Epidermal melanocyte (primary cell): ENCODE measurements around the gene TFAP2E.

Source experiments
- DNase-seq: peaks from one replicate; pipeline ENCODE4 v3.0.0; 2011; ENCODE audit warnings: low spot score; ENCODE audit not compliant: insufficient read length

Gene TFAP2E

DNA sequence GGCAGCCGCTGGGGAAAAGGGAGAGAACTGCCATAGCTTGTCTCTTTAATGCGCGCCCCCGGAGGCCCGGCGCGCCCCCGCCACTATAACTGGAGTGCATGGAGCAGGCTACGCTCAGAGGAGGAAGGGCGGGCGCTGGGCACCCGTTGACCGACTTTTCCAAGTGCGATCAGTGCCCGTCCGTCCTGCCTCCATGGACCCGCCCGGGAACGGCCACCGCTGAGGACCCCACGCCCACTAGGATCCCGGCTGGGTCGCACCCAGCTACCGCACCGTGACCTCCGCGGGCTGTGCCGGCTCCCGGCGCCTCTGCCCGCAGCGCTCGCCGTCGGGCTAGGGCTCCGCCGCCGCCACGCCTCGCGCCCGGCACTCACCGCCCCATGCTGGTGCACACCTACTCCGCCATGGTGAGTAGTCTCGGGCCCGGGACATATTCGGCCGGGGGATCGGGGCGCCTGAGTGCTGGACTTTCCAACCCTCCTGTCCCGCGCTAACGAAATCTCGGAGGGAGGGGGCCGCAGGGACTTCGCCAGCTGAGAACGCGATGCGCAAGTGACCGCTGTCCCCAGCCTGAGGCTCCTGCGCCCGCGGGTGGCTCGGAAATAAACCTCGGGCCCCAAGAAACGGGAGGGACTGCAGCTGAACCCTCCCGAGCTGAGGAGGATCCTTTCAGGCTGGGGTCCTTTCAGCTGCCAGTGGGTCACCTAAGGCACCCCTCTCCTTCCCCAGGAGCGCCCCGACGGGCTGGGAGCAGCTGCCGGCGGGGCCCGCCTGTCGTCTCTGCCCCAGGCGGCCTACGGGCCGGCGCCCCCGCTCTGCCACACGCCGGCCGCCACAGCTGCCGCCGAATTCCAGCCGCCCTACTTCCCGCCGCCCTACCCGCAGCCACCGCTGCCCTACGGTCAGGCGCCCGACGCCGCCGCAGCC, at the start of gene TFAP2E:
TFAP2E (plus strand) TSS at position 117 of the 927 bp plus-strand sequence; CDS start at position 381, 264 bp downstream.
- peak; percentile 90 for DNase-seq

DNA sequence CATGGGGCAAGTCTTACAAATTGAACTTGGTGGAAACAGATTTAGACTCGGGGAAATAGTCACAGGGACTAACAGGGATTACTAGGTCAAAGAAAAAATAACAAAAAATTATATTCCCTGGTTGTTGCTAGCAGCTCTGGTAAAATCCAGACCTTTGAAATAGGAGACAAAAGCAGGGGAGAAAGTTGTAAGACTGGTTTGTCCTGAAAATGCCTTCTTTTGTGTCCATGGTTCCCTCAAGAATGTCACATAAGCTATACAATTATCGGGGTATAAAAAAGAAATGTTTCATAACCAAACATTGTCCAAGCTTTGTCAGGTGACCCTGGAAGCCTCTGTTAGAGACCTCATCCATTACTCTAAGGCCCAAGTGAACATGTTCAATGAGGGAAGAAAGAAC, 49.0 kb upstream of the TFAP2E start:
- DNase-seq = no peak

DNA sequence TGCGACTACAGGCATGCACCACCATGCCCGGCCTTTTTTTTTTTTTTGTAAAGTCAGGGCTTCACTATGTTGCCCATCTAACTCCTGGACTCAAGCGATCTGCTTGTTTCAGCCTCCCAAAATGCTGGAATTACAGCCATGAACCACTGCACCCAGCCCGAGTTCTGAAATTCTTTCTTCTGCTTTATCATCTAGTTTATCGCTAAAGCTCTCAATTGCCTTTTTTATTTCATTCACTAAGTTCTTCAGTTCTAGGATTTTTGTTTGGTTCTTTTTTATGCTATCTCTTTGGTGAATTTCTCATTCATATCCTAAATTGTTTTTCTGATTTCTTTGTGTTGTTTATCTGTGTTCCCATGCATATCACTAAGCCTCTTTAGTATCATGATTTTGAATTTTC, 42.9 kb upstream of the TFAP2E start:
- DNase-seq = no peak

DNA sequence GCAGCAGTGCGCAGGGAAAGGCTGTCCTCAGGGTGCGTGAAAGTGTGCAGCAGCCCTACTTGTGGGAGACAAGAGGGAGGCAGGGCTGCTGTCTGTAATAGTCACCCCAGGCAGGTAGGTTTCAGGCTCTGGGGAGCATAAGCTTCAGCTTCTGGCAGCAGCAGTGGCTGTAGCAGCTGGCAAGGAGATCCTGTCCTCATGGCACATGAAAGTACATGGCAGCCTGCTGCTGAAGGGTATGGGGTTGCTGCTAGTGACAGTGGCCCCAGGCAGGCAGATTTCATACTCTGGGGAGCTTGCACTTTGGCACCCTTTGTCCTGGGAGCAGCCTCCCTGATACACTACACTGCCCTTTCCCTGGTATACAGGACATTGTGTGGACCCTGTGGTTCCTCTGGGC, 42.2 kb upstream of the TFAP2E start:
- DNase-seq = no peak

DNA sequence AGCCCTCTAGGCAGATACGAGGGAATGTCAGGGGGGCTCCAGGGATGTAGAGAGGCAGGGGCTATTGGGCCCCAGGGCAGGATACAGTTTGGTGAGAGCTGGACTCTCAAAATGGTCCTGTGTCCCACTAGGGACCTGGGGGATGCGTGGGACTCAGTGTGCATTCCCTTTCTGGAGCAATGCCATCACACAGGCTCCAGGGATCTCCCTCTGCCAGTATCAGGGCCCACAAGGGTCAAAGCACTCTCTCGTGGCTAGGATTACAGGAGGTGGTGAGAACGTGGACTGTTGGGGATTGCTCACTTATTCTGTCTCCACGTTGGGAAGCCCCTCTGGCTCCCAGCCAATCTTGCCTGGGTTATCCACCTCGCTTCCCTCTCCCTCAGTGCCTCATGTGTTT, 41.7 kb upstream of the TFAP2E start:
- no peak for DNase-seq

DNA sequence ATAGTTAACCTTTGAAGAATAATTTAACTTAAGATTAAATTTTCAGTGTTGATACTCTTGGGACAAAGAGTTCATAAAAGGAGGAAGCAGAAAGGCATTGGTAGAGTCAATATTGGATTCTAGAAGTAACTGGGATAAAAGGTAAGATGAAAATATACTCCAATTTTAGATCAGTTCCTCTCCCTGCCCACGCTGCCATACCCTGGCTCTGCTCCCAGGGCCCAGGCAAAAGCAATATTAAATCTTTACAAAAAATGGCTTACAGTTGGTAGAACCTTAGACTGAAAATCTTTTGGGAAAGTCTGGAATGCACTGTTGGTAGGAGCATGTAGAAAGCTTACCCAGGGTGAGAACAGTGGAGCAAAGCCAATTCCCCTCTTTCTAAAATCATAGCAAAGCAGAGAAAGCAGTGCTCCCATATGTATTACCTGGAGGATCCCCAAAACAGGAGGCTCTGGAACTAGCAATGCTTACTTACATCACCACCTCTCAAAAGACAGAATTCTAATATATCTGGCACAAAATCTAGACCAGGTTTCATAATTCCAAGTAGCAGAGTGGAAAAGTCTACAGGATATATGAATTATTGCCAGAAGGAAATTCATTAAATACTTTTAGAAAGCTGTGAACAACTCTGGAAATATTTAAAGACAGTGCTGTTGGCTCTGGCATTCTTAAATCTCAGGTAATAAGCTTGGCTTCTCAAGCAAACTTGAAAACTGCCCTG, 40.5 kb upstream of the TFAP2E start:
- DNase-seq = no peak

DNA sequence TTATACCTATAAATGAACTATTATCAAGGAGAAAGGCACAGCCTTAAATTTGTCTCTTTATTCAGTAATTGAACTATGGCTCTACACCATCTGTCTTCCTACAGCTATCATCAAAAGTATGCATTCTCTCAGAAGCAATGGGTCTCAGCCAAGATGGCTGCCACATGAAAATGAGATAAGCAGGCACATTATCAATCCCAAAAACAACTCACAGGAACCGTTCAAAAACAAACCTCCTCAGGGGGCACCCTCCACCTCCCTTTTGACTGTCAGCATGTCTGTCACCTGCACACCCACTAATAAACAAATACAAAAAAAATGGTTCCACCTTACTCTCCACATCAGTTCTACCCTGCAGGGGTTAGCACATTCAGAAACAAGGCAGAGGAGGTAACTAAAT, 39.5 kb upstream of the TFAP2E start:
- DNase-seq = no peak

DNA sequence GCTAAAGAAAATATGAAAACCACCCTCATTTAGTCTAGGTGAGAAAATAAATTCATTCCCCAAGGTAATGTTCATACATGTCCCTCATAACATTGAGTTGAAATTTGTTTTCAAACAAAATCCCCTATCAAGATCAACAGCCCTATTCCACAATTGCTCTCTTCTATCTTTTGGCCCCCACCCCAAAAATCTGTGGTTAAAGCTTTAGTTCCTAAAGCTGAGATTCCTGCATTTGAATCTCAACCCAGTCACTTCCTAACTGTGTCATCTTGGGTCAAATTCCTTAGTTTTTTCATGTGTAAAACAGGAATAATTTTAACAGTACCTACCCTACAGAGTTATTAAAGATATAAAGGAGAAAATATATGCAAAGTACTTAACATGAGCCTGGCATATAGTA, 37.9 kb upstream of the TFAP2E start:
- no peak for DNase-seq

DNA sequence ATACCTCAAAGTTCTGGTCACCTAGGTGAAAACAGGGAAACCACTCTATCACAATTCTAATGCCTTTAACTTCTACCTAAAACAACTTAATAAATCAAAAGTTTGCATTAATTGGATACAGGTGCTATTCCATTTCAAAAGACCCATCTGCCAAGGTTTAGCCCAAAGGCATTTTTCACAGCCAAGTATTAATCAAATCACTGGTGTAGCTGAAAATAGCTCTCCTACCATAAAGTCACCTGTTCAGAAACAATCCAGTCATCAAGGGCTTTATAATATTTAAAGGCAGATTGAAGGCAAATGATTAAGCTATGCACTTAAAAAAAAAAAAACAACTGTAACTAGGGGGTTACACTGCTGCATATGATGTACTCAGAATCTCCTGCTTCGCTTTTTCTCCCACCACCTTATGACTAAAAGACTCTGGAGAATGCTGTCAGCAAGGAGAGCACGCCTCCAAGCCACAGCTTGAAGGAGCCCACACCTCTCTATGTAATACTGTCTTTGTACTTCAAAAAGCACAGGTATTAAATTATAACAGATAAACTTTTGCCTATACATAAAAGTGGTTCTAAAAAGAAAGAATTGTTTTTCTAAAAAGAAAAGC, 36.5 kb upstream of the TFAP2E start:
- no peak for DNase-seq

DNA sequence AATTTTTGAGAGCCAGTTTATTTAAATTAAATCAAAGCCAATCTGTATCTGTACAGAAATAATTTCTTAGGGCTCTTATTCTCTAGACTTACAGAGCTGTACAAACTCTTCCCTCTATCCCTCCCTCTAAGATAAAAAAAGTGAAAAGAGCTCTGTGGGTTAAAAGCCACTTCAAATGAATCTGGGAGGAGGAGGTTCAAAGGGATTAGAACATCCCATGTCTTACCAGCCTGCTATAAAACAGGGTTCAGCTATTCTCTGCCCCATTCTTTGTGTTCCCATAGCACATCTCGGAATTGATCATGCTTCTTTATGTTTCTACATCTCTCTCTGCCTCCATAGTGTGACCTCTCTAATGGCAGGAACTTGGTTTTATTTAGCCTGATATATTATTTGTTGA, 35.3 kb upstream of the TFAP2E start:
- no peak for DNase-seq

DNA sequence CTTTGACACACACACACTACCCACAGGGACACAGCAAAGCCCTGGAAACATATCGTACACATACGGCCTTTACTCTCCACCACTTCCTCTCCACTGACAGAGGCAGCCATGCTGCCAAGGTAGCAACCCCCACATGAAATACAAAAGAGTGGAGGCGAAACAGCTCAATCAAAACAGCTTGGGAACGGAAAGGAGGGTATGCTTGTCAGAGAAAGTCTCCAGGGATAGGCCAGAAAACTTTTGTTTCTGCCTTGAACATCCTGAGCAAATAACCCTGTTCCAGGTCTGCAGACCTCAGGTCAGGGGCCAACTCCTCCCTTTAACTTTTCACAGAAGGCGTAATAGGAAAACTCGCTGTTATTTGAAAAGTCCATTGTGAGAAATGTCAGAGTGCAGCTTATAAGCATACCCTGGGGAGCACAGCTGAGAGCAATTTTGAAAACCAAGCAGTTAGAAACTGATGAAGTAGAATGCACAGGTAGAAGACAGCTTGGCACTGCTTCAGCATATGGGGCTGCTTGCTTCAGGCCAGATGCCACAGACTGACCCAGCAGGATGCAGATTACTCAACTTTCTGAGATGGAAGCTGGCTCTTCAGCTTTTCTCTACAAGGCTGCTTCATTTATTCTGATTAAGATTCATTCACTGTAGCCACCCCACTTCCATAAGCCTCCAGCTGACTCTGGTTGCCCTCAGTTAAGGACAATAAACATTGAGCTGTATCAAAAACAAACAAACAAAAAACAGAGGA, 33.9 kb upstream of the TFAP2E start:
- no peak for DNase-seq

DNA sequence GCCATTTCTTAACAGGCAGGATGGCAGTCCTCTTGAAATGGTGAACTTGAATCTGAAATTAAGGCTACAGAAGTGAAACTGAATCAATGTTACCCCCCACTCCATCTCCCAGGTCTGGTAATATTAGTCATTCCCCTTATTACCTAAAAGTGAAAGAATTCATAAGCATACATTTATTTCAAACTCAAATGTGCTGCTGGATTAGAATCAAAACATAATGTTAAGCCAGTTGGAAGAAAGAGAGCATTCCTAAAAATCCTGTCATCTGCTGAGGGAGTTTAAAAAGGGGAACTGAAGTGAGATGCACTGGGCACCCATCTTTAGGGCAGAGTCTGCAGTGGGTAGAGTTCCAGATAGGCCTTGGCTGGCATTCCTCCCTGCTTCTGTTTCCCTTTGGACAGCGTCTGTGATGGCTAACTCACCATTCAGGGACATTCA, 33.3 kb upstream of the TFAP2E start:
- DNase-seq = no peak

DNA sequence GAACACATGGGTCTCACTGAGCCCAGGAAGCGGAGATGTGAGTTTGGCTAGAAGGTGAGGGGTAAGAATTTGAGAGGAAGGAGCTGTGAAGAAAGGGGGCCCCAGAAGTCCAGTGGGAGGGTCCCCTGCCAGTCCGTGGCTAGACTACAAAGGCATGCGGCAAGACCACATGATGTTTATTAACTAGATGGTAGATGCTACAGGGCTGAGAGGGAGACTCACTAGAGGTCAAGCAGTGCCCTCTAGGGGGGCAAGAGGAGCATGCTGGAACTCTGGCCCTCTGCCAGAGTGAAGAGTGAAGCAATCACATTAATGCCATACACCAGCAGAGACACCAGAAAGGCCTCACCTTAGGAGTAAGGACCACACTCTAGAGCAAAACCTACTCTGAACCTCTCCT, 28.1 kb upstream of the TFAP2E start:
- DNase-seq = no peak

DNA sequence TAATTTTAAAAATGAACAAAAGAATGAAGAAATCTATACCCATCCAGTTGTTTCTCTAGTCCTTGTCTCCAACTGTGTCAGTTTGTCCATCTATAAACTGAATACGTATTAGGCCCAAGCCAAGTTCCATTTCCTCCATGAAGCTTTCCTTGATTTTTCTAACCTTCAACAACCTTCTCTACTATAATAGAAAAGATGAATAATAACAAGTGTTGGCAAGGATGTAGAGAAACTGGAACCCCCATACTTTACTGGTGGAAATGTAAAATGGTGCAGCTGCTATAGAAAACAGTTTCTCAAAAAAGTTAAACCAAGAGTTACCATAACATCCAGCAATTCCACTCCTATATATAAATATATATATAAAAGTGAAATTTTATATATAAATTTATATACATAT, 26.5 kb upstream of the TFAP2E start:
- no peak for DNase-seq

DNA sequence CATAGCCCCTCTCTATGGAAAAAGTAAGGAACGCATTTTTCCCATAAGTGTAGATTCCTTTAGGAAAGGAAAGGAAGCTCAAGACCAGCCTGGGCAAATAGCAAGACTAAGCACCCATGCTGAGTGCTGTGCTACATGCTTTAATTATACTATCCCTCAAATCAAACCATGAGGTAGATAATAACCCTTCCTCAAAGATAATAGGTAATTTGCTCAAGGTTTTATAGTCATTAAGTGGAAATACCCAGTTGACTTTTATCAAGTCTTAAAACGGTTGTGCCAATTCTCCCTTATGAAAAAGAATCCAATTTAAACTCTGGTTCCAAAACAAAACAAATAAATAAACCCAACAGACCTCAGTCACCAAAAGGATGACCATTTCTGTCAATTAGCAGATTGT, 19.3 kb upstream of the TFAP2E start:
- DNase-seq = no peak

DNA sequence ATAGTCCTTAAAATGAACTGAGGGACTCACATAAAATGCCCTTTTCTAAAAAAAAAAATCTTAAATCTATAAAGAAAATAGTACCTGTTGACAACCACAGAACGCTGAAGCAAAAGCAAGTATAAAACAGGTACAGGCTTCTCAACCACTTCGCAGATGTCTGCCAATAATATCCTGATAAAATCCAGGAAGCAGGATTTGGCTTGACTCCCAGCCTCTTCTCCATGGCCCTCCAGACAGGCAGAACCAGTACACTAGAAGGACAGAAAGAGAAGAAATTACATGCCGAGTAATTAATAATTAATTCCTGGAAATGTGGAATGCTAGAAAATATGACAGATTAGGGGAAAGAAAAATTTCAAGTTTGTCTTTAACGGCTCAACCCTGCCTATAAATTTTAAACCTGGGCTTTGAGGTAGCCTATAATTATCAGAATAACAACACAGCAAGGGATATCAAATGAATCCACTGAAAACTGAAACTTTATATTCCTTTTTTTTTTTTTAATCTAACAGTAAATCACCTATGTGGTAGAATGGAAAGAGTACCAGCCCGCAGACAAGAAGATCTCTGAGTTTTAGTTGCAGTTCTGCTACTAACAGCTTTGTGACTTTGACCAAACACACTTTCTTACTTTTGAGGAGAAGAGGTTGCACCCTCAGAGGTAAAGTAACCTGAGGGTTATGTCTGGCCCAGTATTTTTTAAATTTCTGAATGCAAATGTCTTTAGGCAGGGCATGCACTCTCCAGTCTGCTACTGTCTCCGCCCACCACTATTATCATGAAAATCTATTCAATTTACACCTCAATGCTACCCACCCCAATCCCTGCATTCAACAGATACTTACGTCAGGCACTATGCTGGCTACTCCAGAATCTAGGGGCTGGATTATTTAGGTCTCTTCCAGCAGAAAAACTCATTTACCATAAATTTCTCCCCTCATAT, 18.6 kb upstream of the TFAP2E start:
- no peak for DNase-seq

DNA sequence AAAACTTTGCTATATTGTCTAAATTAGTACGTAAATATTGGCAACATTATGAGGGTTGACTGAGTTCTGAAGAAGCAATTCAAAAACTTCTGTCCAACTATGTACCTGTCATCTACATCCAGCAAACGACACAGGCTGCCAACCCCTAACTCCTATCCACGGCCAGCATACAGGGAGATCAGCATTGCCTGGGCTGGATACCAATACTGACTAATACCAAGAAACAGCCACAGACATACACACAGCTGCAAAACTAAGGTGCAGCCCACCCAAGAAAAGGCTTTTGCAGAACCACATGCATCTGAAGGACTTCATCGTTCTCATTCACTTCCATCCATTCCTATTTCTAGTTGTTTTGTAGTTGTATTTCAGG, 17.9 kb upstream of the TFAP2E start:
- DNase-seq = no peak

DNA sequence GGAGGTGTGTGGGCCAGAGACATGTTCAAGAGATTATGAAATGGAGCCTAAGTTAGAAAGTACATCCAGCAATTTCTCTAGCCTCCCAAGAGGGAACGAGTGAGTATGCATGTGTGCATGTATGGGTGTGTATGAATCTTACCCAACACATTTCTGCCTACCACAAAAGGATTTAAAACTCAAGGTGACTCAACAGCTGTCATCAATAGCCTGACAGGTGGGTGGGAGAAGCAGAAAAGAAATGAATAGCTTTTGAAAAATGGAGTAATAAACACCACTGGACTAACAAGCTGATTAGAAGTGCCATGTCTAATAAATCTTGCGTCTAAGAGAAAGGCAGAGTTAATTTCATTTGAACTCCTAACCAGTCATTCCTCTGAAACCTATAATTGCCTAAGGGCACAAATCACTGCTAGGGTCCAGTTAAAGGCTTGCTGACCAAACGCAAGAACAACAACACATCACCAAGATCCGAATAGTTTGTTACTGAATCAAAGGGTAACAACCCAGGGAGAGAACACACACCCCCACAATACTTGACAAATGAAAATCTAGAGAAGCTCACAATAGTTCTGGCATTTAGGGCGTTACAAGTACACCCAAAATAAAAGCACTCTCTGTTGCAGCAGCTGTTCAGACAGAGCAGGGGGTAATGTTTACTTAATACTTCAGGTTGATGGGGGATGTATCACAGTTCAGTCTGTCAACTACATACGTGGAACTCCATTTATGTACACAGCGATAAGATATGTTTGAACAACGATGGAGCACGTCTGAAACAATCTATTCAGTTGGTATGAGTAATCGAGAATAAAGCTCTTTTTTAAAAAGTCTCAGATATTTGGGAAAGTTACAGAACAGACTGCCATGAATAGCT, 17.3 kb upstream of the TFAP2E start:
- no peak for DNase-seq

DNA sequence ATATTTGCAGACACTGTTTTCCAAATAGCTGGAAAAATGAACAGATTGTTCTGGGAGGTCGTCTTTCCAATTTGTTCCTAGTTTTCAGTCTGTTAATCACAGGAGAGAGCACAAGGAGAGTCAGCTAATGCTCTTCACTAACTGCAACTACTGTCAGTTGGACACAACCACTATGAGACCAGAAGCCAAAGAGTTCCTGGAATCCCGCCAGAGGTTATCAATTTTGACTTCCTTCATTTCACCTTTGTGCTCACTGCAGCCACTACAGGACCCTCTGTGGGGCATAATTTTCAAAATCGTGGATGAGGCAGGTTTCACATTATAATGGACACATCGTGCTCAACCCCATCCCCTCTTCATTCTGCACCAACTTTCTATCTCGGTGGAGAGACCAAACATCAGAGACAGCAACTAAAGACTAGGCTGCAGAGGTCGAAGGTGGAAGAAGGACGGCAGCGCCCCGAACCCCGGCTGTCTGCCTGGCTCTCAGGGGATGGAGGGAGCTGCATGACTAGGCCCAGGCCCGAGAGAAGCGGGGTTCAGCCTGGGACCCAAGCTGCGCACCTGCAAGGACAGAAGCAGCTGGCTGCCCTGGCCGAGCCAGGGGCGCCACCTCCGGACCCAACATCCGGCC, 16.5 kb upstream of the TFAP2E start:
- DNase-seq = no peak
